KMS-11 (cell line): ENCODE results near the gene CACNG5.

Experiments used
- H2AFZ ChIP-seq: fragments of 200-600 bp; sonication (generic); 2 replicates; pipeline ENCODE4 v1.6.1; 2016; ENCODE audit warnings: antibody characterized with exemption, mixed run types, low read depth
- H3K27ac ChIP-seq: fragments of 200-600 bp; sonication (generic); 2 replicates; pipeline ENCODE4 v1.6.1; 2016; ENCODE audit warnings: mild to moderate bottlenecking, mixed run types
- H3K27me3 ChIP-seq: fragments of 200-600 bp; sonication (generic); 2 replicates; pipeline ENCODE4 v1.6.1; 2017; ENCODE audit warnings: mild to moderate bottlenecking, low read depth, mixed run types, moderate library complexity; ENCODE audit not compliant: insufficient read depth
- H3K36me3 ChIP-seq: fragments of 200-600 bp; sonication (generic); 2 replicates; pipeline ENCODE4 v1.6.1; 2017; ENCODE audit warnings: mild to moderate bottlenecking, mixed run types; ENCODE audit not compliant: insufficient read depth
- H3K4me1 ChIP-seq: fragments of 200-600 bp; sonication (generic); 2 replicates; pipeline ENCODE4 v1.6.1; 2016; ENCODE audit warnings: mild to moderate bottlenecking, low read depth, mixed run types; ENCODE audit not compliant: poor library complexity, severe bottlenecking
- H3K4me2 ChIP-seq: fragments of 200-600 bp; sonication (generic); 2 replicates; pipeline ENCODE4 v1.7.0; 2016; ENCODE audit warnings: mild to moderate bottlenecking, mixed run types
- H3K4me3 ChIP-seq: fragments of 200-600 bp; sonication (generic); IDR thresholded peaks from 2 replicates; pipeline ENCODE4 v1.6.1; 2017; ENCODE audit warnings: low read depth, low read length, mixed read lengths; ENCODE audit not compliant: insufficient read depth
- H3K79me2 ChIP-seq: fragments of 200-600 bp; sonication (generic); 2 replicates; pipeline ENCODE4 v1.6.1; 2016; ENCODE audit warnings: low read depth, mixed run types; ENCODE audit not compliant: insufficient read depth
- H3K9ac ChIP-seq: fragments of 200-600 bp; sonication (generic); 2 replicates; pipeline ENCODE4 v1.6.1; 2016; ENCODE audit warnings: mild to moderate bottlenecking, mixed run types
- H4K20me1 ChIP-seq: fragments of 200-600 bp; sonication (generic); 2 replicates; pipeline ENCODE4 v1.6.1; 2016; ENCODE audit warnings: mild to moderate bottlenecking, mixed run types; ENCODE audit not compliant: insufficient read depth
- CTCF ChIP-seq: fragments of 200-600 bp; sonication (generic); conservative IDR thresholded peaks from 2 replicates; pipeline ENCODE4 v1.6.1; 2017; ENCODE audit warnings: low read depth, mild to moderate bottlenecking, antibody characterized with exemption, low read length, moderate library complexity, mixed read lengths

Gene CACNG5

GRCh38 chr17:66904760-66905624, 70.1 kb downstream of the CACNG5 start:
- Histone ChIP-seq H4K20me1 (no peaks in the 10 kb centered on the region), H3K27ac (no peak overlapping the region), H2AFZ (no peak overlapping the region), H3K27me3 (no peaks in the 10 kb centered on the region), H3K79me2 (no peaks in the 10 kb centered on the region), H3K4me1 (no peaks in the 10 kb centered on the region), H3K4me3 (no peak overlapping the region), H3K9ac (no peak overlapping the region), H3K36me3 (no peaks in the 10 kb centered on the region), H3K4me2 (no peak overlapping the region)
- TF ChIP-seq CTCF, result no peak

GRCh38 chr17:66906321-66907278, 71.7 kb downstream of the CACNG5 start:
- Histone ChIP-seq H3K4me2 (no peak overlapping the region), H3K27ac (no peak overlapping the region)

GRCh38 chr17:66909804-66910373, 75.0 kb downstream of the CACNG5 start:
- no peaks in the 10 kb centered on the region for H3K79me2 ChIP-seq

More at GRCh38 chr17:66906321-66907278, 71.7 kb downstream of the CACNG5 start:
- Histone ChIP-seq H3K4me3 (no peak overlapping the region), H3K79me2 (no peaks in the 10 kb centered on the region), H3K36me3 (no peaks in the 10 kb centered on the region), H4K20me1 (no peaks in the 10 kb centered on the region), H3K4me1 (no peaks in the 10 kb centered on the region), H3K27me3 (no peaks in the 10 kb centered on the region), H3K9ac (no peak overlapping the region), H2AFZ (peak overlapping the region; percentile 79)
- TF ChIP-seq CTCF, result peak; percentile 96

More at GRCh38 chr17:66909804-66910373, 75.0 kb downstream of the CACNG5 start:
- Histone ChIP-seq H3K4me3 (no peak overlapping the region), H4K20me1 (no peaks in the 10 kb centered on the region), H3K36me3 (no peaks in the 10 kb centered on the region), H3K27ac (no peak overlapping the region), H2AFZ (no peak overlapping the region), H3K4me1 (no peaks in the 10 kb centered on the region), H3K27me3 (no peaks in the 10 kb centered on the region), H3K9ac (no peak overlapping the region), H3K4me2 (no peak overlapping the region)
- no peak for TF ChIP-seq CTCF
